ENCODE measurements around the gene SLC66A2. TPM values are rescaled to one million over a fixed set of nuclear protein-coding genes. Genes with fewer than 3 reads are reported as not detected.

Gene SLC66A2
- total RNA-seq, 3 donors from 2014 or later (not counting 1 experiment from before 2014, with no cell fraction given) = 51.2 to 62.4 (median 54.1) TPM

- Mint-ChIP-seq H3K4me1 (peaks cover 25 to 45% of the 10 kb centered on the region in 2 donors), H3K27me3 (ENCODE audit: low read depth in 2 of 2) (no peaks in the 10 kb centered on the region), H3K9me3 (no peaks in the 10 kb centered on the region), H3K4me3 (no peak overlapping the region), H3K36me3 (peaks cover 7% of the 10 kb centered on the region), H3K27ac (no peak overlapping the region)
- Histone ChIP-seq H3K4me1 (ENCODE audit: control insufficient read depth, insufficient read depth, low read length) (peaks cover 12% of the 10 kb centered on the region), H3K4me3 (ENCODE audit: low read length) (no peak overlapping the region), H3K36me3 (ENCODE audit: control insufficient read depth, insufficient read depth, low read length) (peaks cover 16% of the 10 kb centered on the region), H3K27me3 (ENCODE audit: control insufficient read depth, insufficient read depth, low read length) (no peaks in the 10 kb centered on the region), H3K9me3 (ENCODE audit: control insufficient read depth, insufficient read depth, low read length) (no peaks in the 10 kb centered on the region), H3K27ac (ENCODE audit: low read length) (no peak overlapping the region)
- ATAC-seq (no peak), DNase-seq (no peak)
- intact Hi-C loops (cut with micrococcal nuclease) = no loop called here
- WGBS (ENCODE audit: insufficient coverage) = 97% methylated on average over 20 of the region's 20 CpGs
- no peak for TF ChIP-seq CTCF (IDR thresholded peaks at IDR 0.05)
Measured at GRCh38 chr18:79943608-79944125, 7.8 kb downstream of the SLC66A2 start.

- 95% methylated on average over 31 of the region's 31 CpGs for WGBS (ENCODE audit: insufficient coverage)
Measured at GRCh38 chr18:79942786-79943607, 8.5 kb downstream of the SLC66A2 start.

GRCh38 chr18:79942211-79942610 lies 9.2 kb downstream of the SLC66A2 start:
- Histone ChIP-seq H3K4me3 (ENCODE audit: low read length) (no peak overlapping the region), H3K27me3 (ENCODE audit: control insufficient read depth, insufficient read depth, low read length) (no peaks in the 10 kb centered on the region), H3K9me3 (ENCODE audit: control insufficient read depth, insufficient read depth, low read length) (peaks cover 3% of the 10 kb centered on the region), H3K36me3 (ENCODE audit: control insufficient read depth, insufficient read depth, low read length) (peaks cover 16% of the 10 kb centered on the region), H3K4me1 (ENCODE audit: control insufficient read depth, insufficient read depth, low read length) (peaks cover 12% of the 10 kb centered on the region), H3K27ac (ENCODE audit: low read length) (no peak overlapping the region)
- no peak for DNase-seq
- intact Hi-C loops (cut with micrococcal nuclease) = no loop called here
- no peak for ATAC-seq
- H3K4me1 Mint-ChIP-seq = peaks cover 20 to 45% of the 10 kb centered on the region in 2 donors
- H3K4me3 Mint-ChIP-seq = no peak overlapping the region
- TF ChIP-seq CTCF (IDR thresholded peaks at IDR 0.05) = no peak
- peaks cover 7% of the 10 kb centered on the region for H3K36me3 Mint-ChIP-seq
- H3K27me3 Mint-ChIP-seq (ENCODE audit: low read depth in 2 of 2) = no peaks in the 10 kb centered on the region
- H3K27ac Mint-ChIP-seq = no peak overlapping the region
- 98% methylated on average over 6 of the region's 7 CpGs for WGBS (ENCODE audit: insufficient coverage)
- H3K9me3 Mint-ChIP-seq = no peaks in the 10 kb centered on the region

More at GRCh38 chr18:79942786-79943607, 8.5 kb downstream of the SLC66A2 start:
- Mint-ChIP-seq H3K27me3 (ENCODE audit: low read depth in 2 of 2) (no peaks in the 10 kb centered on the region), H3K27ac (no peak overlapping the region), H3K4me3 (no peak overlapping the region), H3K9me3 (no peaks in the 10 kb centered on the region), H3K36me3 (peaks cover 7% of the 10 kb centered on the region), H3K4me1 (peaks cover 20 to 42% of the 10 kb centered on the region in 2 donors)
- Histone ChIP-seq H3K27ac (ENCODE audit: low read length) (no peak overlapping the region), H3K36me3 (ENCODE audit: control insufficient read depth, insufficient read depth, low read length) (peaks cover 16% of the 10 kb centered on the region), H3K9me3 (ENCODE audit: control insufficient read depth, insufficient read depth, low read length) (no peaks in the 10 kb centered on the region), H3K4me1 (ENCODE audit: control insufficient read depth, insufficient read depth, low read length) (peaks cover 12% of the 10 kb centered on the region), H3K27me3 (ENCODE audit: control insufficient read depth, insufficient read depth, low read length) (no peaks in the 10 kb centered on the region), H3K4me3 (ENCODE audit: low read length) (no peak overlapping the region)
- DNase-seq (no peak), ATAC-seq (no peak)
- no peak for TF ChIP-seq CTCF (IDR thresholded peaks at IDR 0.05)
- intact Hi-C loops (cut with micrococcal nuclease) = no loop called here
